K562 (cell line): ENCODE measurements around the gene SUDS3. TPM values are rescaled to one million over a fixed set of nuclear protein-coding genes. Genes with fewer than 3 reads are reported as not detected.

Experiments
- C11orf30 ChIP-seq: fragments of 450-650 bp; IDR thresholded peaks from 2 replicates; pipeline ENCODE4 v1.6.1; 2016; ENCODE audit warnings: low read depth, mild to moderate bottlenecking
- CAMTA2 ChIP-seq: fragments of 250-450 bp; sonication (Bioruptor Pico); conservative IDR thresholded peaks from 2 replicates; pipeline ENCODE4 v1.5.1; 2022
- SETDB1 ChIP-seq: IDR thresholded peaks from one replicate; pipeline ENCODE4 v1.6.1; 2012; ENCODE audit warnings: low read length, control low read depth, inconsistent platforms
- XRCC4 ChIP-seq: IDR thresholded peaks from one replicate; pipeline ENCODE4 v1.6.1; 2011; ENCODE audit not compliant: insufficient read depth, insufficient read length; ENCODE audit errors: extremely low read depth
- ZBTB34 ChIP-seq: fragments of 250-450 bp; sonication (Bioruptor Pico); IDR thresholded peaks from 2 replicates; pipeline ENCODE4 v1.8.0; 2021; ENCODE audit warnings: mild to moderate bottlenecking, moderate library complexity
- ZNF224 ChIP-seq: sonication (generic); formaldehyde crosslinking; IDR thresholded peaks from 2 replicates; pipeline ENCODE4 v1.8.0; 2022; ENCODE audit warnings: mild to moderate bottlenecking, missing genetic modification reagents
- ZNF277 ChIP-seq: fragments of 250-450 bp; sonication (Bioruptor Pico); IDR thresholded peaks from 2 replicates; pipeline ENCODE4 v1.8.0; 2022; ENCODE audit warnings: inconsistent platforms, mild to moderate bottlenecking, moderate library complexity, borderline replicate concordance
- ZNF445 ChIP-seq: fragments of 250-450 bp; sonication (Bioruptor Pico); IDR thresholded peaks from 2 replicates; pipeline ENCODE4 v1.4.0; 2020; ENCODE audit warnings: low read depth, mild to moderate bottlenecking, moderate library complexity
- polyA plus RNA-seq, 8 experiments: library from polyadenylated mRNA; depleted of rRNA in 4 of 8; stranded (reverse) in 5 of 8; unstranded in 3 of 8; fragments of >200 nt; fragmentation: Nextera tagmentation in 2 of 8; fragmentation: Illumina TruSeq in 1 of 8; extraction: Ambion mirVana in 2 of 8; extraction: Trizol in 1 of 8; gene quantifications; 2 replicates each; pipeline versions ENCODE4 v1.2.1 to v1.2.3, GENCODE V29; 2011 to 2014; ENCODE audit warnings: inconsistent platforms in 1 of 8, missing spikeins in 1 of 8
- total RNA-seq, 7 experiments: library from RNA; depleted of rRNA in 6 of 7; stranded (reverse); fragments of >200 nt in 6 of 7; fragmentation: Illumina TruSeq in 2 of 7; extraction: Trizol in 2 of 7; gene quantifications; 2 replicates each; pipeline versions ENCODE4 v1.2.1 to v1.2.3, GENCODE V29; 2011 to 2021; ENCODE audit warnings: low replicate concordance in 1 of 7

Gene SUDS3
- total and polyA plus RNA-seq, 9 of the 15 experiments (the other 6 are each of a cell fraction or from before 2014, with no cell fraction given): 6.6 to 30.5 (median 23.3) TPM

GRCh38 chr12:118358008-118358359 lies 18.4 kb upstream of the SUDS3 start (continued):
- TF ChIP-seq ZBTB34 (CRISPR knock-in tag) (no peak), ZNF445 (CRISPR knock-in tag) (no peak), ZNF224 (CRISPR knock-in tag) (no peak), ZNF277 (CRISPR knock-in tag) (no peak), CAMTA2 (CRISPR knock-in tag) (no peak), SETDB1 (no peak), C11orf30 (peak; percentile 81), XRCC4 (no peak)
- TF ChIP-seq, all 486 proteins: peak for 6
